ENCODE measurements around the gene MTCH1.
A peak's percentile ranks its signal among the peaks of the same experiment; 100 is the strongest.

MTCH1 gene

GRCh38 chr6:37017606-37018197 lies 31.7 kb upstream of the MTCH1 start:
- no peak for DNase-seq (ENCODE audit: low read depth)

- no peak for DNase-seq (ENCODE audit: low read depth)
These were observed 31.0 kb upstream of the MTCH1 start for GRCh38 chr6:37016995-37017394.

GRCh38 chr6:37015532-37015931 lies 29.5 kb upstream of the MTCH1 start:
- DNase-seq (ENCODE audit: low read depth): no peak

- no peak for DNase-seq (ENCODE audit: low read depth)
These were observed 28.7 kb upstream of the MTCH1 start for GRCh38 chr6:37014667-37015066.

- DNase-seq (ENCODE audit: low read depth): no peak
These were observed 27.8 kb upstream of the MTCH1 start for GRCh38 chr6:37013516-37014491.

- DNase-seq (ENCODE audit: low read depth): peak; percentile 71
These were observed 25.8 kb upstream of the MTCH1 start for GRCh38 chr6:37011656-37012378.

GRCh38 chr6:37010402-37010892 lies 24.5 kb upstream of the MTCH1 start:
- DNase-seq (ENCODE audit: low read depth): no peak

GRCh38 chr6:37008484-37009465 lies 22.8 kb upstream of the MTCH1 start:
- DNase-seq (ENCODE audit: low read depth): no peak

GRCh38 chr6:37007340-37008043 lies 21.5 kb upstream of the MTCH1 start:
- no peak for DNase-seq (ENCODE audit: low read depth)

GRCh38 chr6:37006793-37007339 lies 20.9 kb upstream of the MTCH1 start:
- no peak for DNase-seq (ENCODE audit: low read depth)

- DNase-seq (ENCODE audit: low read depth): no peak
These were observed 20.0 kb upstream of the MTCH1 start for GRCh38 chr6:37005827-37006567.

- DNase-seq (ENCODE audit: low read depth): no peak
These were observed 19.2 kb upstream of the MTCH1 start, which contains the start of gene FGD2 for GRCh38 chr6:37005061-37005810. Gene FGD2 (plus strand): TSS chr6:37005655. CDS start chr6:37005818, 163 bp downstream.

GRCh38 chr6:37004044-37004980 lies 18.3 kb upstream of the MTCH1 start:
- no peak for DNase-seq (ENCODE audit: low read depth)

- no peak for DNase-seq (ENCODE audit: low read depth)
These were observed 13.7 kb upstream of the MTCH1 start for GRCh38 chr6:36999751-37000125.

GRCh38 chr6:36999061-36999750 lies 13.2 kb upstream of the MTCH1 start:
- no peak for DNase-seq (ENCODE audit: low read depth)

GRCh38 chr6:36998723-36999038 lies 12.7 kb upstream of the MTCH1 start:
- DNase-seq (ENCODE audit: low read depth): no peak
